Measurements from ENCODE around the gene XPR1.

DNA sequence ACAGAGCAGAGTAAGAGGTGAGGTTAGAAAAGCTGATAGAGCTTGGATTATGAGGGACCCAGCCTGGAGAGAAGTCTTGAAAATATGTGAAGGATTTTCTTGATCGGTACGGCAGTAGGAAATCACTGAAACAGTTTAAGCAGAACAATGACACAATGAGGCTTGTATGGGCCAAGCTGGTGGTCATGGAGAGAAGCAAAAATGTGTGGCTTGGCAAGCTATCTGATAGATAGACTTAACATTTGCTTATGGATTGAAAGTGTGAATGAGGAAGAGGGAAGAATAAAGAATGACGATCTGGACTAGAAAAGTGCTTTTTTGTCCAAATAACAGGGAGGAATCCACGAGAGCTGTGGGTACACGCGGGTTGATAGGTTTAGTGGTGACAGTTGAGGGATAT is 15.4 kb upstream of the XPR1 start:
- TF ChIP-seq, protein P1, sequence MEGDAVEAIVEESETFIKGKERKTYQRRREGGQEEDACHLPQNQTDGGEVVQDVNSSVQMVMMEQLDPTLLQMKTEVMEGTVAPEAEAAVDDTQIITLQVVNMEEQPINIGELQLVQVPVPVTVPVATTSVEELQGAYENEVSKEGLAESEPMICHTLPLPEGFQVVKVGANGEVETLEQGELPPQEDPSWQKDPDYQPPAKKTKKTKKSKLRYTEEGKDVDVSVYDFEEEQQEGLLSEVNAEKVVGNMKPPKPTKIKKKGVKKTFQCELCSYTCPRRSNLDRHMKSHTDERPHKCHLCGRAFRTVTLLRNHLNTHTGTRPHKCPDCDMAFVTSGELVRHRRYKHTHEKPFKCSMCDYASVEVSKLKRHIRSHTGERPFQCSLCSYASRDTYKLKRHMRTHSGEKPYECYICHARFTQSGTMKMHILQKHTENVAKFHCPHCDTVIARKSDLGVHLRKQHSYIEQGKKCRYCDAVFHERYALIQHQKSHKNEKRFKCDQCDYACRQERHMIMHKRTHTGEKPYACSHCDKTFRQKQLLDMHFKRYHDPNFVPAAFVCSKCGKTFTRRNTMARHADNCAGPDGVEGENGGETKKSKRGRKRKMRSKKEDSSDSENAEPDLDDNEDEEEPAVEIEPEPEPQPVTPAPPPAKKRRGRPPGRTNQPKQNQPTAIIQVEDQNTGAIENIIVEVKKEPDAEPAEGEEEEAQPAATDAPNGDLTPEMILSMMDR (IDR thresholded peaks at IDR 0.05): no peak
- no peak for TF ChIP-seq POLR2A (IDR thresholded peaks at IDR 0.05)
